COLO668 (cell line): Measurements from ENCODE around the gene ROPN1L.

ENCODE experiments used
- DNase-seq: peaks from one replicate; lab custom pipeline; 2025; ENCODE audit not compliant: unreplicated experiment; lab: John Stamatoyannopoulos, UW

Gene ROPN1L

GRCh38 chr5:10457682-10458574, 16.2 kb downstream of the ROPN1L start:
- no peak for DNase-seq

GRCh38 chr5:10459080-10460055, 17.7 kb downstream of the ROPN1L start:
- DNase-seq, result no peak

GRCh38 chr5:10460252-10460906, 18.7 kb downstream of the ROPN1L start:
- DNase-seq, result no peak

GRCh38 chr5:10461041-10461440, 19.4 kb downstream of the ROPN1L start:
- no peak for DNase-seq

- DNase-seq, result no peak
Observed at GRCh38 chr5:10461904-10462555, 20.4 kb downstream of the ROPN1L start.

GRCh38 chr5:10463566-10463965, 21.9 kb downstream of the ROPN1L start:
- DNase-seq, result no peak

- DNase-seq, result no peak
Observed at GRCh38 chr5:10464173-10464572, 22.5 kb downstream of the ROPN1L start.

- DNase-seq, result no peak
Observed at GRCh38 chr5:10465726-10466125, 24.0 kb downstream of the ROPN1L start.

GRCh38 chr5:10466446-10467073, 24.9 kb downstream of the ROPN1L start:
- DNase-seq, result no peak

GRCh38 chr5:10467281-10468198, 25.9 kb downstream of the ROPN1L start:
- DNase-seq, result no peak

GRCh38 chr5:10468256-10468655, 26.6 kb downstream of the ROPN1L start:
- DNase-seq, result no peak

GRCh38 chr5:10469253-10470050, 27.8 kb downstream of the ROPN1L start:
- no peak for DNase-seq

GRCh38 chr5:10470669-10471068, 29.0 kb downstream of the ROPN1L start:
- DNase-seq, result no peak

GRCh38 chr5:10471677-10472076, 30.0 kb downstream of the ROPN1L start:
- no peak for DNase-seq

- DNase-seq, result no peak
Observed at GRCh38 chr5:10474521-10475075, 32.9 kb downstream of the ROPN1L start.

- DNase-seq, result no peak
Observed at GRCh38 chr5:10475931-10476676, 34.4 kb downstream of the ROPN1L start.

GRCh38 chr5:10476878-10477277, 35.2 kb downstream of the ROPN1L start:
- no peak for DNase-seq
